Activated CD4-positive, alpha-beta T cell treated with anti-CD3 and anti-CD28 coated beads, Interleukin-10, Interleukin-2, amounts not matched to agents 100 ng/mL and 50 ng/mL, durations not matched to agents 16 hours and 8 hours (primary cell): ENCODE measurements around the gene CLIC4.

Experiments
- DNase-seq: peaks from one replicate; pipeline ENCODE4 v3.0.0-alpha.2; 2020

Gene CLIC4

GRCh38 chr1:24861821-24862727 is 116.8 kb downstream of the CLIC4 start:
- DNase-seq, result no peak

- DNase-seq, result no peak
Measured at GRCh38 chr1:24862775-24863483, 117.7 kb downstream of the CLIC4 start.

DNA sequence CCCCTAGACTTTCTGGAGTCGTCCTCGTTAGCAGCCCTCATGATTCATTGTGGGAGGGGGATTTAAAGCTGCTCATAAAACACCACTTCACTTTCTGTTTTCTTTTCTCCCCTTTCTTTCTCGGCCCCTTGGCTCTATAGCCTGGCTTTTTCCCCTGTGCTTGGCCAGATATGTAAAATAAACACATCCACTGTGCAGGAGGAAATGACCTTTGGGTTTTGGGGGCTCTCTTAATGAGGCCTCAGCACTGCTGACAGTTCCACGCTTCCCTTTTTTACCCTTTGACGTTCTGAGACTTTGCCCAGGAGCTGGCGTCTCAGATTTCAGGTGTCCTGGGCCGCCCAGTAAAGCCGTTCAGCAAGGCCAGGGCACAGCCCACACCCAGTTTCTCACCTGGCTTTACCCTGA is 119.1 kb downstream of the CLIC4 start:
- DNase-seq, result no peak

DNA sequence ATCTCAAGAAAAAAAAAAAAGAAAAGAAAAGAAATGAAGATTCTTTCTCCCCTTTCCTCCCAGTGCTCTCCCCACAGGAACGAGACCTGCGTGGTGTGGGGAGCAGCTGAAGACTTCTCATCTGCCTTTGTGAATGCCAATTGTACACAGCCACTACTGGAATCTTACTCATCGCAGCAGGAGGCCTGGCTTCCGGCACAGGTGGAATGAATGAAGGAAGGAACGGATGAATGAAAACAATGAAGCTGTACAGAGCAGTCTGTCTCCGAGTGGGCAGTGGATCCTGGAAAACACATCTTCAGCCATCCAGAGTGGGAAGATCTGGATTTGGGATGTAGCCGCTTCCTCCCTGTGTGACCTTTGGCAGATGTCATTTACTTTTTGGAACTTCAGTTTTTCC is 119.9 kb downstream of the CLIC4 start:
- no peak for DNase-seq

GRCh38 chr1:24865587-24865986 is 120.3 kb downstream of the CLIC4 start:
- DNase-seq, result no peak

- DNase-seq, result no peak
Measured at GRCh38 chr1:24866211-24867083, 121.2 kb downstream of the CLIC4 start.

DNA sequence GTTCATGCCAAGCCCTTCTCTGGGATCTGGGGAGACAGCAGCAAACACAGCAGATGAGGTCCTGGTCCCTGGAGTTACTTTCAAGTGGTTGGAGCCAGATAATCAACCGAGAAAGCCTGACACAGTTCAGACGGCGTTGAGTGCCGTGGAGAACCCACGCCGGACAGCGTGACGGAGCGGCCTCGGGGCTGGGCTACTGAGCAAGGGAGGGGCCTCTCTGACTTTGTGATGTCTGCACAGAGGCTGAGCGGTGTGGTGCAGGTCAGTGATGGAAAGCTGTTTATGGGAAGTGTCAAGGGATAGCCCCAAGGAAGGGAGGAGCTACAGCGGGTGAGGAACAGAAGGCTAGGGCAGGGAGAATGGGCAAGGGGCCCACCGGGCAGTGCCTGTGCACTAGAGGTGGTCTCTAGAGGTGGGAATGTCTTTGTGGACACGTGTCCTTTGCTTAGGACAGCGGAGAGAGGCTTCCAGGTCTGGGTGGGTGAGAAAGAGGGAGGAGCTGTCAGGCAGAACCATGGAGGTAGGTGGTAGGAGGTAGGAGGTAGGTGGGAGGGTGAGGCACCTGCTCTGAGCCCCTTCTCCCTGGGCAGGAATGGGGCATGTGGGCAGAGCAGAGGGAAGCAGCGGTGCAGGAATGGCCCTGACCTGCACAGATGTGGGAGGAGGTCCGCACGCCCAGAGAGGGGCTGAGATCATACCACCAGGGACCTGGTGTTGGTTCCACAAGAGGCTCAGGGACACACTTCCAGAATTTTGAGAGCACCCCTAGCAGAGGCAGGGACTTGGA is 122.0 kb downstream of the CLIC4 start:
- DNase-seq, result no peak

DNA sequence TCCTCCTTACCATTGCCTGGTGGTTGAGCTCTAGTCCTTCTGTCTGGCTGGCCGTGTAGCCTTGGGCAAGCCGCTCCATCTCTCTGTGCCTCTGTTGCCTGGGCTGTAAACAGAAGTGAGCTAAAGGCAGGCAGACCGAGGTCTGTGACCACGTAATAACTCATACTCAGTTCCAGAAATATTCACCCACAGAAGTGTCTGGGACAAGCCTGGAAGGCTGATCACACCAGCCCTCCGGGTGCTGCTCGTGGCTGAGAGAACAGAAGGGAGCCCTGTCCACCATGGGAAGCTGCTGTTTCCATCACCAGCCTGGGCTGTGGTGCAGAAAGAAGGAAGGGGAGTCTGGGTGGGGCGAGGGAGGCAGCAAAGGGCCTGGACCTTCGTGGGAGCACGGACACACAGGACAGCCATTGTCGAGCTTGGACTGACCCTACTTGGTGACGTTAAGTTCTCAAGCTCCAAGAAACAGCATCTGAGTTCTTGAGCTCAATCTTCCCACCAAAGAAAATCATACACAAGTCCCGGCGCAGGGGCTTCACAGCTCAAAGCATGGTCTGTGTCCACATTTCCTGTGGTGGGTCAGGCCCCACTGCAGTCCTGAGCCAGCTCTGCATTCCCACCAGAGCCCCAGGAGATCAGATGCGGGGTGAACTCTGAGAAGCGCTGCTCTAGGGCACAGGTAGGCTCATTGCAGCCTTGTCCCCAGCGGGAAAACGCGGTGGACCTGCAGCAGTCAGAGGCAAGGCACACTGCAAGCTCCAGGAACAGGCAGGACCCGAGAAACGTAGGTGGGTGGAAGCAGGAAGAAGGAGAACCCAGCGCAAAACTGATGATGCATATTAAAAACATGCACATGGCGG is 123.0 kb downstream of the CLIC4 start:
- no peak for DNase-seq

- no peak for DNase-seq
Measured at GRCh38 chr1:24870551-24871195, 125.4 kb downstream of the CLIC4 start.

DNA sequence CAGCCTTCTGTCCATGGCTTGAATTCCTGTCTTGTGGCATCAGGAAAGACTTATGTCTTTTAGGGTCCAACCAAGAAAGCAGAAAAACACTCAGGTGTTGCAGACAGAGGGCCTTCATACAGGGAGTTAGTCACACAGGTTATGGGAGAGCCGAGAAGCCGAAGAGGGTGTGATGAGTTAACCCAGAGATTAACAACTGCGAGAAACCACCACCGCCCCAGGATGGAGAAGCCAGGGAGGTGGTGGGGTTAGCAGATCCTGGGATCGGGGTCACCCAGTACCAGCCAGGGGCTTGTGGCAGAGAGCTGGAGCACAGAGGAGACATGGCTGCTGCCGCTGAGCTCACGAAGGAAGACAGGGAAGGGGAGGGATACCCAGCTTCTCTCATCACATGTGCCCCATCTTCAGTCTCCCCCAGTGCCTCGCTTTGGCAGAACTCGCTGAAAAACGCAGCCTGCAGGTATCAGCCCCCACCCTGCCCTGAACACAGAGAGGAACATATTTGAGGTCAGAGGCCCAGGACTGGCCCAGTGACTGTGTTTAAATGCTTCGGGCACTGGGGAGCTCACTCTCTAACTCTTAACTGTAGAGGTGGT is 126.2 kb downstream of the CLIC4 start:
- no peak for DNase-seq

- DNase-seq, result no peak
Measured at GRCh38 chr1:24872061-24872850, 127.0 kb downstream of the CLIC4 start.

GRCh38 chr1:24873148-24873547 is 127.9 kb downstream of the CLIC4 start:
- no peak for DNase-seq

DNA sequence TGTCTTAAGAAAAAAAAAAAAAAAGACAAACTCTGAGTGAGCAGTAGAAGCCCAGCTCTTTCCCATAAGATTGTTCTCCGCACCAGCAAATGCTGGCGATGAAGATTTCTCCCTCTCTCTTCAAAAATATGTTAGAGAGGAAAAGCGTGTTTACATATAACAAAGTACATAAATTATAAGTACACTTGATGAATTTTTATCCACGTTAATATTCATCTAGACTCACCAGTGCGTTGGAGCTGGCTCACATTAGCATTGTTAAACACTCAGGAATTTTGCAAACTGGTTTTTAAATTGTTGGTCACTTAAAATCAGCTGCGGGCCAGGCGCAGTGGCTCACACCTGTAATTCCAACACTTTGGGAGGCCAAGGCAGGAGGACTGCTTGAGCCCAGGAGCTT is 128.8 kb downstream of the CLIC4 start:
- no peak for DNase-seq

DNA sequence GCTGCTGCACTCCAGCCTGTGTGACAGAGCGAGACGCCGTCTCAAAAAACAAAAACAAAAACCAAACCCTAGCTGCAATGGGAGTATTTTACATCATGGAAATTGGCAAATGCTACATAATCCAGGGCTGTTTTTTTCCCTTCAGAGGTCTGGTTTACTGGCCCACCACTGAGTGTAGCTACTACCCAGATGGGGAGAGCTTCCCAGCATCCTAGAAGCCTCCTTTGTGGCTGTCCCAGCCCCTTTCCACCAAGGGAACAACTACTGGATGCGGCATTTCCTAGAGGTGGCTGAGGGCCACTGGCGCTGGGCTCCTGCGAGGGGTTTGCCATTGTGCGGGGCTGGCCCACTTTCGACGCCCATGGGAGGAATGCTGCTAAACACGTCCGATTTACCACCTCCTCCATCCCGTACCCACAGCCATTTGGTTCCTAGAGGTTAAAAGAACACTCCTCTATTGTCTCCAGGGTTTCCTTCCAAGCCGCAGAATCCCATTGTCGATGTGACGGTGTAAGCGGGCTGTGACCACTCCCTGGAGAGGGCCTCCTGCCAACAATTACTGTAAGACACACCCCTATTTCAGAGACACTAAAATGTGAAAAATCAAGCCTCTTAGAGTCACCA is 129.5 kb downstream of the CLIC4 start:
- no peak for DNase-seq

DNA sequence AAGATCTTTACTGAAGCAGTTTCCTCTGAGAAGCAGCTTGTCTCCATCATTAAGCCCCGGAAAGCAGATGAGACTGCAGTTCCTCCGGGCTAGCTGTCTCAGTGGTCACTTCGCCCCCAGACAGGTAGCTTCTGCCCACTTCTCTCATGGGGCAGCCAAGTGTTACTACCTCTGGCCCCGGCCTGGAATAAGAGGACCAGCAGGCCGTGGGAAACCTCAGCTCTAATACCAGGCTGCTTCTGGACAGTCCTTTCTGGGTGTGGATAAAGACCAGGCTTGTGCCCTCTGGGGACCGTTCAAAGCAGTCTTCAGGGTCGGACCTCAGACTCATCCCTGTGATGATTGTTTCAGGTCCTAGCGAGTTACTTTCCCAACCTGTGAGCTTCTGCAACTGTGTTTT is 130.0 kb downstream of the CLIC4 start:
- no peak for DNase-seq

DNA sequence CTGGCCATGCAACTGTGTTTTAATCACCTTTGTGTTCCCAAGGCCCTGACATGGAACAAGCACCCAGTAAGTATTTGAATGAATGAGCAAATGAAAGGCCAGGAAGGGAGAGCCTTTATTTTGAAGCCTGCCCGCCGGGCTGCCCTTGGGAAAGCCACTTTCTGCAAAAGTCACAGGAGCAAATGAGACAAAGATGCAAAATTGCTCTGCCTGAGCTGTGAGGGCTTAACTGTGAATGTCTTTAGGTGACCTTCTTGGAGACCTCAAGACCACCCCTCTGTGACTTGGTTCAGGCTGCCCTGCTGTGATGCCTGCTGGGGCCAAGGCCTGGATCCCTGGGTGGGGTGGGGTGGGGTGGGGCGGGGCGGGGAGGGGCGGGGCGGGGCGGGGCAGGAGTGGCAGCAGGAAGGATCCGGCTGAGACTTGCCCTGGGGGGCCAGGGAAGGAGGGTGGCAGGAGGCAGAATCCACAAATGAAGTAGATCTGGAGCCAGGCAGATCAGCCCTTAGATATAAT is 130.8 kb downstream of the CLIC4 start:
- DNase-seq, result no peak

- DNase-seq, result no peak
Measured at GRCh38 chr1:24878045-24878444, 132.8 kb downstream of the CLIC4 start.

DNA sequence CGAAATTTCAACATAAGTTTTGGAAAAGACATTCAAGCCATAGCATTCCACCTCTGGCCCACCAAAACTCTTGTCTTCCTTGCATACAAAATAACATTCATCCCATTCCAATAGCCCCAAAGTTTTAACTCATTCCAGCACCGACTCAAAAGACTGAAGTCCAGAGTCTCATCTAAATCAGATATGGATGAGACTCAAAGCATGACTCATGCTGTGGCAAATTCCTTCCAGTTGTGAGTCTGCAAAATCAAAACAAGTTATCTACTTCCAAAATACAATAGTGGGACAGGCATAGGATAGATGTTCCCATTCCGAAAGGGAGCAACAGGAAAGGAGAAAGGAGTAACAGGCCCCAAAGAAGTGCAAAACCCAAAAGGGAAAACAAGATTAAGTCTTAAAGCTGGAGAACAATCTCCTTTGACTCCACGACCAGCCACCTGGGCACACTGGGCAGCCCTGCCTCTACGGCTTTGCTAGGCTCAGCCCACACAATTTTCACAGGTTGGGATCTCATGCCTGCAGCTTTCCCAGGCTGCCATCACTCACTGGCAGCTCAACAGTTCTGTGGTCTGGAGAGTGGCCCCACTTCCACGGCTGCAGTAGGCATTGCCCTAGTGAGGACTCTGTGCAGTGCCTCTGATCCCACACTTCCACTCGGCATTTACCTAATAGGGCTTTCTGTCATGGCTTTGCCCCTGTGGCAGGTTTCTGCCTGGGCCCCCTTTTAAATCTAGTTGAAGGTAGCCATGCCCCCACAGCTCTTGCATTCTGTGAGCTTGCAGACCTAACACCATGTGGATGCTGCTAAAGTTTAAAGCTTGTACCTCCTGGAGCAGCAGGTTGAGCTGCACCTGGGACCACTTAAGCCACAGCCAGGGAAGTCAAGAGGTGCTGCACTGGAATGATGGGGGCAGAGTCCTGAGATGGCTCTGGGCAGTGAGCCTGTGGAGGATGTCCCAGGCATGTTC is 133.8 kb downstream of the CLIC4 start:
- DNase-seq, result no peak
